GM18505 (cell line): ENCODE results near the gene FOXN4.
"Not testable (repeated sequence)": the region's sequence is repeated elsewhere in the genome, so short reads cannot be mapped to it uniquely, and the experiment has no call there.

Source experiments
- ATAC-seq: cut with Tn5 transposase; IDR thresholded peaks from one replicate; pipeline ENCODE4 v1.9.1; 2021; ENCODE audit not compliant: unreplicated experiment
- POLR2A ChIP-seq: IDR thresholded peaks from 4 replicates; pipeline ENCODE4 v1.6.1; 2011; ENCODE audit warnings: borderline replicate concordance; ENCODE audit not compliant: insufficient read depth, insufficient read length; ENCODE audit errors: extremely low read depth

Gene FOXN4

GRCh38 chr12:109330282-109331230 is 21.5 kb upstream of the FOXN4 start:
- no peak for ATAC-seq
- no peak for TF ChIP-seq POLR2A

- TF ChIP-seq POLR2A = no peak
- no peak for ATAC-seq
Observed at GRCh38 chr12:109329686-109330085, 20.6 kb upstream of the FOXN4 start.

GRCh38 chr12:109329003-109329402 is 19.9 kb upstream of the FOXN4 start:
- ATAC-seq = no peak
- TF ChIP-seq POLR2A = no peak

DNA sequence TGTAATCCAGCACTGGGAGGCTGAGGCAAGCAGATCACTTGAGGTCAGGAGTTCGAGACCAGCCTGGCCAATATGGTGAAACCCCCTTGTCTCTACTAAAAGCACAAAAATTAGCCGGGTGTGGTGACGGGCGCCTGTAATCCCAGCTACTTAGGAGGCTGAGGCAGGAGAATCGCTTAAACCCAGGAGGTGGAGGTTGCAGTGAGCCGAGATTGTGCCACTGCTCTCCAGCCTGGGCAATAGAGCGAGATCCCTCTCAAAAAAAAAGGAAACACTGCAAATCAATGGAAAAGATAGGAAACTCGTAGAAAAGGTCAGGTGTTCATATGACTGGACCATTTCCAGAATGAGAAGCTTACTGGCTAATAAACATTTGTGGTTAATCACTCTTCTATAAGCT is 12.2 kb upstream of the FOXN4 start:
- not testable (repeated sequence) for ATAC-seq

DNA sequence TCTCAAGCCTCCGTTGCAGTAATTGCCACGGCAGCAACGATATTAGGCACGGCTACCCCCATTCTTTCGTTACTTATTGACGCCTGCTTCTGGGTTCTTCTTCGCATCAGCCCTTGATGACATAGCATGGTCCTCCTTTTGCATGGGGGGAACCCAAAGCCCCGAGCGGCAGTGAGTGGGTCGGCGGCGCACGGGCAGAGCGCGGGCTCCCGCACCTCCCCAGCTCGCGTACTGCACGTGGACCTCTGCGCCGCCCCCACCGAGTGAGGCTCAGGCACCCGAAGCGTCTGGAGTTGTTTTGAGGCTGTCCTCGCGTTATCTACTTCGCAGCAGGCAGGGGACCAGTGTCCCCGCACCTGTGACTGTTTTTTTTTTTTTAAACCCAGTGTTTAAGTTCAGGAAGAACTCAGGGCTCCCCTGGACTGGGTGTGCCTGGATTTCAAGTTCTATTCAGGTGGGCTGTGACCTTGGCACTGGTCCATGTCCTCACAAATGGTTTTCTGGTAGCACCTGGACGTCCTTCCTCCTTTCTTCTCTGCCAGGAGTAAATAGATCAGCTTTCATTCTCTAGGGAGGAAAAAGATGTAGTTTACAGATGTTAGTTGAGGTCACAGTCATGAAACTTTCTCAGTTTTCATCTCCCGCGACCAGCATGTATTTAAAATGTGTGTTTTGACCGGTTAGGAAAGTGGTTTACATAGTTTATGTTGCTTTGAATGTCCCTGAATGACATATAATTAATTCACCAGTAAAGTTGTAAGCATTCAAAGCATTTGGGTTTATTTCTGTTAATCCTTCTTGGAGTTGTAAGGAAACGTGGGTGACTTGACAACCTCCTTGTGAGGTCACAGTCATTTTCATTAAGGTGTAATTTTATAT is 1.4 kb upstream of the FOXN4 start:
- TF ChIP-seq POLR2A = no peak
- ATAC-seq = no peak

DNA sequence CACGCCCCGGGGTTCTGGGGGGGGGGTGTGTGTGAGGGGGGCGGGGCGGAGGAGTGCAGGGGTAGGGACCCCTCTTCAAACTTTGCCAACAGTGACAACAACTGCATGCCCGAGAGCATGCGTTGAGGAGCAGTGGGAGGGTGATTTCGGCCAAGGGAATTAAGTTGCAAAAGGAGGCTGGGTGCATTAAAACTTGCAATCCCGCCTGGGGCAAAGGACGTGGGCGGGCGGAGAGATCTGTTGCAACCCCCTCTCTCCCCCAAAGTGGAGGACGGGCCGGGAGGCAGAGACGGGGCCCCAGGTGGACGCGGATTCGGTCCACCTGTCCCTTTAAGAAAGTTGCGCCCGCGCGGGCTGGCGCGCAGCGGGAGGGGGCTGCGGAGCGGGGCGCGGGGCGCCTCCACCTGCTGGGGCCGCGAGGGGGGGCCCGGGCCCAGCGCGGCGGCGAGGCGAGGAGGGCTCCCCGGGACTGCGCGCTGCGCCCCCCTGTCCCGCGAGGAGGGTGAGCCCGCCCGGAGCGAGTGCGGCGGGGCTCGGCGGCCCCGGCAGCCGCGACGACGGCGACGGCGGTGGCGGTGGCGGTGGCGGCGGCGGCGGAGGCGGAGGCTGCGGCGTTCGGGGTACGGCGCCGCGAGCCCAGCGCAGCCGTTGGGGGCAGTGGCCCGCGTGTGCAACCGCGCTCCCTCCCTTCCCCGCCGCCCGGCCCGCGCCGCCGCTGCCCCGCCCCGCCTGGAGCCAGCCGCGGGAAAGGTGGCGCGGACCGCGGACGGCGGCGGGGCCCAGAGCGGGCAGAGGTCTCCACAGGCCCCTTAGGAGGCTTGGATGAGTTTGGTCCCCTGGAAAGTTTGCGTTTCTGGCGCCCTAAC is 530 bp upstream of the FOXN4 start:
- TF ChIP-seq POLR2A = no peak
- no peak for ATAC-seq

DNA sequence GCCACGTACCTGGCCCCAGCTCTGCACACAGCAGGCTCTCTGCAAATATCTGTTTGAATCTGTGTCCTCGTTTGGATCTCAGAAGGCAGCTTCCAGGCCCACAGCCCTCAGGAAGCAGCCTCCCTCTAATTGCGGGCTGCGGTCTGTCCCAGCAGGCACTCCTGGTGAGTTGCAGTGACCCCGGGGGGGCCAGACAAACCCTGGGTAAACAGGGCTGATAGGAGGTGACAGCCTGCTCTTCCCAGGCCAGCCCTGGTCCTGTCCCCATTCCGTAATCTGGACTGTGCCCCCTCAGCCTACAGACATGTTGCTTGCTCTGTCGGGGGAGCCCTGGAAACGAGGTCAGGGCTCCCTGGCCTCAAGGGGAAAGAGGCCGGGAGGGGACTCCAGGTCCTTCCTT is 2.0 kb downstream of the FOXN4 start:
- no peak for TF ChIP-seq POLR2A
- ATAC-seq = no peak

- ATAC-seq = no peak
- no peak for TF ChIP-seq POLR2A
Observed at GRCh38 chr12:109305547-109305946, 3.5 kb downstream of the FOXN4 start.

DNA sequence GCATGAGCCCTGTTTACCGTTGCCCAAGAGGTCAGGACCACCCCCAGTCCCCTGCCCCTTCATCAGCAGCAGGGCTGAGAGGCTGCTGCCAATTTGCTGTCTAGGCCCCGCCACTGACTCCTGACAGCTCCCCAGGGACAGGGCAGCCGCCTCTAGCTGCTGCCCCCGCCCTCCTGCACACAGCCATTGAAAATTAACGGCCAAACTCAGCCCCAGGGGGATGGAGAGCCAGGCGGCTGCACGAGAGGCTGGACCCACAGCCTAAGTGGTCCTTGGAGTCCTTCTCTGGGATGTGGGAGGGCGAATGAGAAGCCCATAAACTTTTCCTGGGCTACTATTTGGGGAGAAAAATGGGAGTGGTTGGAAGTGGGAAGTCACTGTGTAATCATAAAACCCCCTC is 4.6 kb downstream of the FOXN4 start:
- TF ChIP-seq POLR2A = no peak
- ATAC-seq = no peak

- ATAC-seq = no peak
- no peak for TF ChIP-seq POLR2A
Observed at GRCh38 chr12:109302770-109303169, 6.3 kb downstream of the FOXN4 start.

GRCh38 chr12:109302358-109302757 is 6.7 kb downstream of the FOXN4 start:
- no peak for ATAC-seq
- no peak for TF ChIP-seq POLR2A

DNA sequence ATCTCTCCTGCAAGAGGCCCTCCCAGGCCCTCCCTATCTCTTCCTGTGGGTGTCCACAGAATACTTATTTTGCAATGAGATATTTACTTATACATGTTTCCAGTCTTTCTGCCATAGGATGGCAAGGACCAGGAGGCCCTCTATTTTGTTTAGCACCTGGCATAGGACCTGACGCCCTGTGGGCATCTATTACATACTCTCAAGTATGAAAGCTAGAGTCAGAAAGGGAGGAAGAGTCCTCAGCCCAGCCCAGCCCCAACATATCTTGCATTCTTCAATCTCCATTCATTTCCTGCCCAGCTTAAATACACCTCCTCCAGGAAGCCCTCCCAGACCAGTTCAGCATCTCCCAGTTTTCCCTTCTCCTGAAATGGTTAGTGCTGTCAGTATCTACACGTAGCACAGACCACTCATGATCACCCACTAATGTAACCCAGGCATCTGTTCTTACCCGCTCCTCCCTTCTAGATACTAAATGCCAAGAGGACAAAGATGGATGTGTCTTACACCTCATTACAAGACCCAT is 7.4 kb downstream of the FOXN4 start:
- no peak for ATAC-seq
- no peak for TF ChIP-seq POLR2A

- no peak for TF ChIP-seq POLR2A
- ATAC-seq = no peak
Observed at GRCh38 chr12:109299849-109300248, 9.2 kb downstream of the FOXN4 start.
